T-cell (primary cell): ENCODE results near the gene NANOS2. TPM values are rescaled to one million over a fixed set of nuclear protein-coding genes. Genes with fewer than 3 reads are reported as not detected.

Experiments
- ATAC-seq, 4 experiments: fragments of 200-7000 bp in 3 of 4; fragments of 150-1000 bp in 1 of 4; cut with Tn5 transposase; replicated peaks in 1 of 4; 1 replicate in 3 of 4; 2 replicates in 1 of 4; pipeline ENCODE4 v1.10.0; 2021; ENCODE audit warnings: moderate library complexity in 3 of 4, mild to moderate bottlenecking in 2 of 4, moderate number of reproducible peaks in 1 of 4
- CTCF ChIA-PET, 2 donors: fragments of 300-600 bp; sonication (Branson Sonifier 250); formaldehyde crosslinking; loops; one replicate each; lab custom pipeline; 2022; ENCODE audit warnings: antibody characterized with exemption in 2 of 2; lab: Charles Lee
- POLR2A ChIA-PET, 2 donors: fragments of 300-600 bp; sonication (Branson Sonifier 250); formaldehyde crosslinking; loops; one replicate each; lab custom pipeline; 2022; ENCODE audit warnings: antibody characterized with exemption in 2 of 2; lab: Charles Lee
- DNase-seq, 35 experiments: peaks; one replicate each; pipeline versions ENCODE4 v3.0.0 to v3.0.0-alpha.2; 2013 to 2023
- H3K27ac ChIP-seq: one replicate; pipeline ENCODE4 v1.5.1; 2013; ENCODE audit warnings: low read length
- H3K27me3 ChIP-seq, 2 experiments: replicated peaks in 1 of 2; 1 replicate in 1 of 2; 2 replicates in 1 of 2; pipeline versions ENCODE4 v1.6.1 to v1.7.0; 2013; ENCODE audit warnings: low read length in 1 of 2, mixed read lengths in 1 of 2; ENCODE audit not compliant: control insufficient read depth in 2 of 2, insufficient read depth in 2 of 2; ENCODE audit errors: extremely low read depth in 1 of 2
- H3K36me3 ChIP-seq, 2 donors: 1 replicate in 1 of 2; 2 replicates in 1 of 2; pipeline versions ENCODE4 v1.6.1 to v1.7.0; 2013; ENCODE audit warnings: low read length in 1 of 2; ENCODE audit not compliant: control insufficient read depth in 2 of 2, insufficient read depth in 1 of 2; ENCODE audit errors: extremely low read depth in 1 of 2
- H3K4me1 ChIP-seq, 2 experiments: 1 replicate in 1 of 2; 2 replicates in 1 of 2; pipeline versions ENCODE4 v1.6.1 to v1.7.0; 2013; ENCODE audit warnings: low read length in 2 of 2, mixed read lengths in 1 of 2; ENCODE audit not compliant: insufficient read depth in 2 of 2, control insufficient read depth in 1 of 2; ENCODE audit errors: extremely low read depth in 1 of 2
- H3K4me3 ChIP-seq, 2 donors: 1 replicate in 1 of 2; 2 replicates in 1 of 2; pipeline versions ENCODE4 v1.5.1 to v1.7.0; 2013; ENCODE audit warnings: mild to moderate bottlenecking in 2 of 2, low read length in 1 of 2, moderate library complexity in 1 of 2; ENCODE audit not compliant: control insufficient read depth in 1 of 2; ENCODE audit errors: extremely low read depth in 1 of 2
- H3K9me3 ChIP-seq: 2 replicates; pipeline ENCODE4 v1.7.0; 2013
- H3K27ac Mint-ChIP-seq, 2 donors: one replicate each; pipeline ENCODE4 v1.8.0; 2020 to 2021; ENCODE audit warnings: mild to moderate bottlenecking in 2 of 2, mixed read lengths in 2 of 2
- H3K27me3 Mint-ChIP-seq, 2 donors: one replicate each; pipeline ENCODE4 v1.8.0; 2021 to 2022; ENCODE audit warnings: mixed read lengths in 2 of 2
- H3K36me3 Mint-ChIP-seq: one replicate; pipeline ENCODE4 v1.8.0; 2021; ENCODE audit warnings: mixed read lengths
- H3K4me1 Mint-ChIP-seq, 3 donors: one replicate each; pipeline ENCODE4 v1.8.0; 2020 to 2022; ENCODE audit warnings: mixed read lengths in 3 of 3, mild to moderate bottlenecking in 1 of 3
- H3K4me3 Mint-ChIP-seq, 3 donors: one replicate each; pipeline ENCODE4 v1.8.0; 2020 to 2022; ENCODE audit warnings: mild to moderate bottlenecking in 3 of 3, mixed read lengths in 3 of 3, moderate library complexity in 3 of 3
- H3K9me3 Mint-ChIP-seq, 3 donors: one replicate each; pipeline ENCODE4 v1.8.0; 2020 to 2022; ENCODE audit warnings: mixed read lengths in 3 of 3
- WGBS: methylation state at CpG from one replicate; pipeline ENCODE4 v1.1.5; 2013; ENCODE audit warnings: missing lambda C conversion rate; ENCODE audit not compliant: insufficient coverage; 5-methylcytosine and 5-hydroxymethylcytosine counted together
- total RNA-seq, 35 experiments: library from RNA in 6 of 35; stranded (reverse) in 6 of 35; fragments of 120-200 nt in 1 of 35; gene quantifications; one replicate each; pipeline versions ENCODE4 v1.2.1 to v1.2.4 and lab custom pipeline; 2013 to 2026

The NANOS2 gene
- total RNA-seq, 5 donors from 2014 or later (not counting 1 experiment from before 2014, with no cell fraction given) = not detected

GRCh38 chr19:45884682-45885555, 29.7 kb downstream of the NANOS2 start:
- peak overlapping the region; percentile 86 for H3K4me3 ChIP-seq
- no peaks in the 10 kb centered on the region for H3K36me3 ChIP-seq
- H3K9me3 ChIP-seq = no peaks in the 10 kb centered on the region
- Mint-ChIP-seq H3K4me1 (peaks cover 22 to 33% (median 30%) of the 10 kb centered on the region in 3 donors), H3K27me3 (peaks cover 3% of the 10 kb centered on the region in 2 donors), H3K27ac (no peak overlapping the region), H3K4me3 (peak overlapping the region; percentile 55 to 99 (median 62)), H3K9me3 (no peaks in the 10 kb centered on the region), H3K36me3 (no peaks in the 10 kb centered on the region)
- DNase-seq (peak in 2 of 35 experiments; percentile 2 to 12), ATAC-seq (no peak)
- ChIA-PET CTCF (interaction anchor here (1.3 to 2.2 kb wide), 2 partner anchors 18 to 20 kb away, joined by 4 read pairs; no protein-coding TSS in a partner anchor), POLR2A (interaction anchor here in 1 of 2 donors (1.2 kb wide), 1 partner anchor 22 kb away, joined by 4 read pairs; the partner anchor contains the start of gene SYMPK)
- peaks cover 16 to 47% of the 10 kb centered on the region in 2 experiments for H3K4me1 ChIP-seq
- H3K27me3 ChIP-seq = peaks cover 0 to 7% of the 10 kb centered on the region in 2 experiments
- no peak overlapping the region for H3K27ac ChIP-seq
- 74% methylated on average over 72 of the region's 72 CpGs for WGBS

GRCh38 chr19:45883881-45884681, 30.5 kb downstream of the NANOS2 start:
- peak overlapping the region; percentile 27 to 48 for H3K27ac Mint-ChIP-seq
- no peaks in the 10 kb centered on the region for H3K36me3 Mint-ChIP-seq
- CTCF ChIA-PET = interaction anchor here (0.6 to 1.3 kb wide), 2 partner anchors 19 to 906 kb away, joined by 3 to 4 read pairs; no protein-coding TSS in a partner anchor
- Histone ChIP-seq H3K4me3 (peak overlapping the region in 1 of 2 donors; percentile 23), H3K27me3 (peaks cover 0 to 12% of the 10 kb centered on the region in 2 experiments), H3K36me3 (no peaks in the 10 kb centered on the region), H3K9me3 (no peaks in the 10 kb centered on the region), H3K4me1 (peaks cover 16 to 47% of the 10 kb centered on the region in 2 experiments), H3K27ac (no peak overlapping the region)
- POLR2A ChIA-PET = no interaction called here
- H3K4me1 Mint-ChIP-seq = peaks cover 22 to 33% (median 30%) of the 10 kb centered on the region in 3 donors
- no peaks in the 10 kb centered on the region for H3K9me3 Mint-ChIP-seq
- DNase-seq (no peak), ATAC-seq (no peak)
- 95% methylated on average over 57 of the region's 57 CpGs for WGBS
- H3K4me3 Mint-ChIP-seq = peak overlapping the region in 2 of 3 donors; percentile 71
- H3K27me3 Mint-ChIP-seq = peaks cover 3% of the 10 kb centered on the region in 2 donors

- Mint-ChIP-seq H3K9me3 (no peaks in the 10 kb centered on the region), H3K36me3 (no peaks in the 10 kb centered on the region), H3K4me1 (peaks cover 22 to 34% (median 30%) of the 10 kb centered on the region in 3 donors), H3K4me3 (peak overlapping the region; percentile 71 to 78 (median 71)), H3K27ac (peak overlapping the region; percentile 48 to 53), H3K27me3 (peaks cover 4 to 5% of the 10 kb centered on the region in 2 donors)
- WGBS = no CpG with 5 or more reads among the region's 5 CpGs
- ChIA-PET CTCF (interaction anchor here in 1 of 2 donors (0.6 kb wide), 1 partner anchor 905 kb away, joined by 3 read pairs; no protein-coding TSS in a partner anchor), POLR2A (no interaction called here)
- no peak overlapping the region for H3K27ac ChIP-seq
- no peaks in the 10 kb centered on the region for H3K9me3 ChIP-seq
- DNase-seq (no peak), ATAC-seq (no peak)
- H3K27me3 ChIP-seq = peaks cover 0 to 16% of the 10 kb centered on the region in 2 experiments
- peak overlapping the region in 1 of 2 donors; percentile 23 for H3K4me3 ChIP-seq
- H3K4me1 ChIP-seq = peaks cover 16 to 47% of the 10 kb centered on the region in 2 experiments
- no peaks in the 10 kb centered on the region for H3K36me3 ChIP-seq
Observed at GRCh38 chr19:45883586-45883880, 31.0 kb downstream of the NANOS2 start.

- Histone ChIP-seq H3K9me3 (no peaks in the 10 kb centered on the region), H3K27ac (no peak overlapping the region), H3K4me1 (peaks cover 16 to 47% of the 10 kb centered on the region in 2 experiments), H3K4me3 (peak overlapping the region; percentile 18 to 46), H3K36me3 (no peaks in the 10 kb centered on the region), H3K27me3 (peaks cover 0 to 21% of the 10 kb centered on the region in 2 experiments)
- peak overlapping the region; percentile 71 to 78 (median 71) for H3K4me3 Mint-ChIP-seq
- peaks cover 7 to 8% of the 10 kb centered on the region in 2 donors for H3K27me3 Mint-ChIP-seq
- H3K9me3 Mint-ChIP-seq = no peaks in the 10 kb centered on the region
- CTCF ChIA-PET = interaction anchor here in 1 of 2 donors (0.8 to 1.5 kb wide), 3 partner anchors 20 to 114 kb away, joined by 3 to 7 read pairs (median 4); partner anchors contain the start of genes MYPOP, SIX5 and SYMPK
- H3K4me1 Mint-ChIP-seq = peaks cover 22 to 37% (median 30%) of the 10 kb centered on the region in 3 donors
- peak overlapping the region in 1 of 2 donors; percentile 53 for H3K27ac Mint-ChIP-seq
- H3K36me3 Mint-ChIP-seq = no peaks in the 10 kb centered on the region
- peak; percentile 49 to 92 (median 77) for DNase-seq
- ATAC-seq = peak in 3 of 4 experiments; percentile 14 to 30 (median 19)
- POLR2A ChIA-PET = no interaction called here
- WGBS = 61% methylated on average over 22 of the region's 47 CpGs
Observed at GRCh38 chr19:45882652-45883585, 31.7 kb downstream of the NANOS2 start.

GRCh38 chr19:45881909-45882528, 32.6 kb downstream of the NANOS2 start:
- Histone ChIP-seq H3K4me3 (no peak overlapping the region), H3K27ac (no peak overlapping the region), H3K9me3 (no peaks in the 10 kb centered on the region), H3K4me1 (peaks cover 16 to 47% of the 10 kb centered on the region in 2 experiments), H3K36me3 (no peaks in the 10 kb centered on the region), H3K27me3 (peaks cover 0 to 30% of the 10 kb centered on the region in 2 experiments)
- 100% methylated on average over 2 of the region's 4 CpGs for WGBS
- H3K36me3 Mint-ChIP-seq = no peaks in the 10 kb centered on the region
- DNase-seq = no peak
- no peak for ATAC-seq
- no peak overlapping the region for H3K27ac Mint-ChIP-seq
- ChIA-PET POLR2A (interaction anchor here in 1 of 2 donors (0.5 kb wide), 1 partner anchor 378 kb away, joined by 3 read pairs; no protein-coding TSS in a partner anchor), CTCF (interaction anchor here (0.6 to 1.5 kb wide), 4 partner anchors 14 to 113 kb away, joined by 3 to 7 read pairs (median 5); partner anchors contain the start of genes SIX5 (in 1 of the 2) and SYMPK (in 1 of the 2))
- peaks cover 7 to 16% of the 10 kb centered on the region in 2 donors for H3K27me3 Mint-ChIP-seq
- peak overlapping the region in 1 of 3 donors; percentile 15 for H3K4me3 Mint-ChIP-seq
- peaks cover 26 to 42% (median 30%) of the 10 kb centered on the region in 3 donors for H3K4me1 Mint-ChIP-seq
- H3K9me3 Mint-ChIP-seq = no peaks in the 10 kb centered on the region
